DMS153 treated with DMSO at 0.1 percent for 48 hours (cell line): ENCODE measurements around the gene IGFL1.
"Not testable (repeated sequence)": the region's sequence is repeated elsewhere in the genome, so short reads cannot be mapped to it uniquely, and the experiment has no call there.

Experiments
- DNase-seq: peaks from one replicate; lab custom pipeline; 2025; ENCODE audit not compliant: unreplicated experiment; lab: John Stamatoyannopoulos, UW

Gene IGFL1

GRCh38 chr19:46265217-46265828 lies 35.8 kb downstream of the IGFL1 start:
- DNase-seq, result peak; percentile 63

GRCh38 chr19:46269101-46269500 lies 39.6 kb downstream of the IGFL1 start:
- no peak for DNase-seq

GRCh38 chr19:46270521-46271256 lies 41.1 kb downstream of the IGFL1 start:
- no peak for DNase-seq

GRCh38 chr19:46271481-46272197 lies 42.1 kb downstream of the IGFL1 start:
- no peak for DNase-seq

GRCh38 chr19:46273931-46274330 lies 44.4 kb downstream of the IGFL1 start:
- DNase-seq, result not testable (repeated sequence)

GRCh38 chr19:46279177-46279576 lies 49.6 kb downstream of the IGFL1 start:
- DNase-seq, result no peak
